Measurements from ENCODE around the gene TMEM42.
"Not testable (repeated sequence)": the region's sequence is repeated elsewhere in the genome, so short reads cannot be mapped to it uniquely, and the experiment has no call there.

Gene TMEM42

DNA sequence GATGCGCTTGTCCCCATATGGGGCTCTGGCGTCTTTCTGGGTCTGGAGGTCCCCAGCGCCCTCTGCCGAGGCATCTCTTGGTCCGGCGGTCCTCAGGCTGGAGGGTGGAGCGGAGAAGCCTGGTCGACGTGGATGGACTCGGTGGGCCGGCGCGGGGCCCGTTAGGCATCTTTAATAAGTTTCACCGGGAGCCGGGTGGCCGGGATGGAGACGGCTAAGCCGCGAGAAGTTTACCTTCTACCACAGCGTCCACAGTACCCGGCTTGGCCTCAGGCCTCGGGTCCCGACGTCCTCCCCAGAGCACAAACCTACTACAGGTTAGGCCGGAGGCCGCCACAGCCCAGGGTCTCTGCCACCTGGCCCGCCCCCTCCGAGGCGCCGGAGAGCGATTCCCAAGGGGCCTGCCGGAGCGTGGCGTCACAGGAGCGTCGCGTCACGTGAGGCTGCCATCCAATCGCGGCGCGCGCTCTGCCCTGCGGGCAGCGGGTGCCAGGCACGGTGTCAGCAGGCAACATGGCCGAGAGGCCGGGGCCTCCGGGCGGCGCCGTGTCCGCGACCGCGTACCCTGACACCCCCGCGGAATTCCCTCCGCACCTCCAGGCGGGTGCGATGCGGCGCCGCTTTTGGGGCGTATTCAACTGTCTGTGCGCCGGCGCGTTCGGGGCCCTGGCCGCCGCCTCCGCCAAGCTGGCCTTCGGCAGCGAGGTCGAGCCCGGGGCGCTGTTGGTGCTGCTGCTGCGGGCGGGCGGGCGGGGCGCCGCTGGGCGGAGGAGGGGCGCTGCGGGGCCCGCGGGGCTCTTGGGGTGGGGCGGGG lies at the start of gene TMEM42:
TMEM42 (plus strand) TSS at position 501 of the 814 bp plus-strand sequence; CDS start at position 514, 13 bp downstream.
- peak; percentile 77 for DNase-seq (ENCODE audit: low read depth)

GRCh38 chr3:44814751-44815150 lies 47.0 kb upstream of the TMEM42 start:
- DNase-seq (ENCODE audit: low read depth): no peak

DNA sequence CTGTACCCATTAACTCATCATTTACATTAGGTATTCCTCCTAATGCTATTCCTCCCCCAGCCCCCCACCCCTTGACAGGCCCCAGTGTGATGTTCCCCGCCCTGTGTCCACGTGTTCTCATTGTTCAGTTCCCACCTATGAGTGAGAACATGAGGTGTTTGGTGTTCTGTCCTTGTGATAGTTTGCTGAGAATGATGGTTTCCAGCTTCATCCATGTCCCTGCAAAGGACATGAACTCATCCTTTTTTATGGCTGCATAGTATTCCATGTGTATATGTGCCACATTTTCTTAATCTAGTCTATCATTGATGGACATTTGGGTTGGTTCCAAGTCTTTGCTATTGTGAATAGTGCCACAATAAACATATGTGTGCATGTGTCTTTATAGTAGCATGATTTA lies 45.4 kb upstream of the TMEM42 start:
- not testable (repeated sequence) for DNase-seq (ENCODE audit: low read depth)

- DNase-seq (ENCODE audit: low read depth): not testable (repeated sequence)
These were observed 40.5 kb upstream of the TMEM42 start for GRCh38 chr3:44821206-44821605.

- no peak for DNase-seq (ENCODE audit: low read depth)
These were observed 36.3 kb upstream of the TMEM42 start for GRCh38 chr3:44825264-44825925.

DNA sequence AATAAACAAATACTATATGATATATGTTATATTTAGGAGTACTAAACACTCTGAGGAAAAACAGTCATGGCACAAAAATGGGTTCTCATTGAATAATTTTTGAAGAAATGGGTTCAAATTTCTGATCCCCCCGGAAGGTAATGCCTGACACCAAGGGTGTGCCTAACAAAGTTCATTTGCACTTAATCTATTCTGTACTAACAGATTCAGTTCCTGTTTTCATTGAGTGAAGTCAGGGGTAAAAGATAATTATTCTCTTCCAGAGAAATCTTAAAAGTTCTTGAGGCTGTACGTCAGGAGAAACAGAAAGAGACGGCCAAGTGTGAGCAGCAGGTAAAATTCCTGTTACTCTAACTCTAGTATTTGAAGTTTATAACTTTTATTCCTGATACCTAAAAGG lies 34.5 kb upstream of the TMEM42 start:
- no peak for DNase-seq (ENCODE audit: low read depth)

DNA sequence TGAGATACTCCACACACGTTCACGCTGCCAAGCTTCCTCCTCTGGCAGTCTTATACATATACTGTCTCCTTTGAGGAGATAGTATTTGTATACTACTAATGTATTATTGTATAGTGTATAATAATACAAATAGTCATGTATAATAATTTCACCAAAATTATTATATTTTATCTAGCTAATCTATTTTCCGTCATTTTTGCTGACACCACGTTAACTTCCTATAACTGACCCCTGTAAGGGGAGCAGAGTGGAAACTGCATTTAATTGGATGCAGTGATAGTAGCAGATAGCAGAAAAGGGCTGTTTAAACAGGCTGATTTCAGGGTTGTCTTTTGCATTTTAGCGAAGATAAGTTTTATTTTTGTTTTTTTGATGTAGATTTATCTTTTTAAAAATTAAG lies 30.5 kb upstream of the TMEM42 start:
- DNase-seq (ENCODE audit: low read depth): no peak

- DNase-seq (ENCODE audit: low read depth): no peak
These were observed 29.7 kb upstream of the TMEM42 start for GRCh38 chr3:44832032-44832431.

- no peak for DNase-seq (ENCODE audit: low read depth)
These were observed 28.7 kb upstream of the TMEM42 start for GRCh38 chr3:44832965-44833364.

- DNase-seq (ENCODE audit: low read depth): no peak
These were observed 28.3 kb upstream of the TMEM42 start for GRCh38 chr3:44833394-44833793.

- no peak for DNase-seq (ENCODE audit: low read depth)
These were observed 26.0 kb upstream of the TMEM42 start for GRCh38 chr3:44835684-44836083.

DNA sequence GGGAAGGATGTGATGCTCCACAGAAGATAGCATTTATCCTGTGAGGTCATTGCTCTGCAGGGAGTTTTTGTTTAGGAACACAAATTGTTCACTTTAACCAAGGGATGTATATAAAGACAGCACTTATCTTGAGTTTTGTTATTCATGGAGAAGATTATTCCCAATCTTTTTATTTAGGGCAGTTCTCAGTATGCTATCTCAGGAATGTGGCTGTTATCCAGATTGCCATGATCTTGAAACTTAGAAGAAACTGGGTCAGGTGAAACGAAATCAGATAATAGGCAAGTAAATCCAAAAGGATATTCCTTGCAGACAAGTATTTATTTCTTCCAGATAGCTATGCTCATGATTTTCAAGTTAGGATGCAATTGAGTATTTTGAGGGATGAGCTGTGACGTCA lies 19.3 kb upstream of the TMEM42 start:
- DNase-seq (ENCODE audit: low read depth): no peak

GRCh38 chr3:44845528-44846520 lies 15.9 kb upstream of the TMEM42 start:
- DNase-seq (ENCODE audit: low read depth): no peak

DNA sequence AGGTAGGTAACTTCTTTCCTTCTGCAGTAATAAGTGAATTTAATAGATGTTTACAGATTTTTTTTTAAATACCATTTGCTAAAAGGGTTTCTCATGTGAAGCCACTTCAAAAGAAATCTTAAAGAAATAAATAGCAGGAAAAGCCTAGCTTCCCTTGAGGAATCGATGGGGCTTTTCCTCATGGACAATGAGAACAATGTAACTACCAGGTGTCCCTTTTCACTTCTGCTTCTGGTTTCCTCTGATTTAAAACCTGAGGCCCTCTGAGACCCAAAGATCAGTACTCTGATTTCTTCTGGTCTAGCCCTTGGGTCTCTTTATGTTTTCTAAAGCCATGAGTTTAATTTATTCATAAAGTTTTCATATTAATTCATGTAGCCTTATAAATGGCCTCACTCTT lies 13.1 kb upstream of the TMEM42 start:
- no peak for DNase-seq (ENCODE audit: low read depth)

GRCh38 chr3:44856663-44857062 lies 5.0 kb upstream of the TMEM42 start:
- not testable (repeated sequence) for DNase-seq (ENCODE audit: low read depth)

GRCh38 chr3:44860117-44860516 lies 1.6 kb upstream of the TMEM42 start:
- DNase-seq (ENCODE audit: low read depth): no peak

GRCh38 chr3:44862226-44862637 lies 520 bp downstream of the TMEM42 start:
- no peak for DNase-seq (ENCODE audit: low read depth)

GRCh38 chr3:44865272-44866035 lies 3.7 kb downstream of the TMEM42 start:
- no peak for DNase-seq (ENCODE audit: low read depth)

- no peak for DNase-seq (ENCODE audit: low read depth)
These were observed 5.9 kb downstream of the TMEM42 start for GRCh38 chr3:44867421-44868111.

DNA sequence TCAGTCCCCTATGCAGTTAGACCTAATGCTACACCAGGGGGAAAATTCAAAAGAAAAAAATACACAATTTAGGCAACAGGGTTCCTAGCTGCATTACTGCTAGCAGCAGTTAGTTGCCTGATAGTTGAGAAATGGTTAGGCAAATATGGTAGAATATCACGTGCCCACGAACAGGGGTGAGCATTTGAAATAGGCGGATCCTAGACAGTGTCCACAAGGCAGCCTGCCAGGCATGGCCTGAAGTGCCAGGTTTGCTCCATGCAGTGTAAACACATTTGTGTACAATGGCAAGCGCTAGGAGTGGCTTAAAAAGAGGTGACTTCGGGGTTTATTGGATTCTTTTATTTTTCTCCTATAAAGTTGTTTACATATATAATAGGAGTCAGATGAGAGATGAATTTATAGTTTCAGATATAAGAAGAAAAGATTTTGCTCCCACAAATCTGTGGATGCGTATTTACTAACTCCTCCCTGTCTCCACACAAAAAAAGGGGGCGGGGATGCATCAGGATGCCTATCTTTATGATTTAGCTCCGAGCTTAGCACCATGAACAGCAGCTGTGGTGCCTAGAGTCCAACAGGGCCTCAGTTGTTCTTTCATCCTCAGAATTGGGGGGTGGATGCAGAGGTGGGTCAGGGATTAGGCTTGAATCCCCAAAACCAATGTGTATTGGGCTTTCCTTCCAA lies 8.8 kb downstream of the TMEM42 start:
- no peak for DNase-seq (ENCODE audit: low read depth)

Measured in stimulated activated CD8-positive, alpha-beta memory T cell treated with anti-CD3 and anti-CD28 coated beads, Interleukin-12 subunit alpha, Interleukin-12 subunit beta, amount 100 ng/mL, for 1 hour (primary cell).